Stomach (tissue), 9 donors: ENCODE results near the gene AGBL4. TPM values are rescaled to one million over a fixed set of nuclear protein-coding genes. Genes with fewer than 3 reads are reported as not detected.

Experiments
- DNase-seq, 2 donors: peaks; one replicate each; pipeline versions ENCODE4 v3.0.0 to v3.0.0-alpha.2; 2013 to 2019
- H3K27ac ChIP-seq, 5 donors: fragments of 200-600 bp in 4 of 5; sonication (generic) in 4 of 5; one replicate each; pipeline ENCODE4 v1.5.1; 2013 to 2019; ENCODE audit warnings: mild to moderate bottlenecking in 1 of 5, moderate library complexity in 1 of 5
- H3K27me3 ChIP-seq, 3 donors: fragments of 200-600 bp; sonication (generic); one replicate each; pipeline ENCODE4 v1.5.1; 2017 to 2019; ENCODE audit warnings: mixed run types in 1 of 3
- H3K36me3 ChIP-seq, 4 donors: fragments of 200-600 bp; sonication (generic); 1 replicate in 3 of 4; 2 replicates in 1 of 4; pipeline ENCODE4 v1.5.1; 2016 to 2019
- H3K4me1 ChIP-seq, 4 donors: fragments of 200-600 bp; sonication (generic); one replicate each; pipeline ENCODE4 v1.5.1; 2016 to 2019
- H3K4me3 ChIP-seq, 4 donors: fragments of 200-600 bp; sonication (generic) in 3 of 4; one replicate each; pipeline ENCODE4 v1.5.1; 2016 to 2019; ENCODE audit warnings: mild to moderate bottlenecking in 1 of 4
- H3K9me3 ChIP-seq, 4 donors: fragments of 200-600 bp; sonication (generic); one replicate each; pipeline ENCODE4 v1.5.1; 2016 to 2019
- EP300 ChIP-seq: sonication (generic); formaldehyde crosslinking; IDR thresholded peaks from one replicate; pipeline ENCODE4 v1.6.1; 2017; ENCODE audit warnings: antibody characterized with exemption
- POLR2A ChIP-seq, 4 donors: fragments of 450-650 bp; IDR thresholded peaks; one replicate each; pipeline ENCODE4 v1.6.1; 2016; ENCODE audit warnings: antibody characterized with exemption in 4 of 4, control low read depth in 2 of 4, mild to moderate bottlenecking in 1 of 4, moderate library complexity in 1 of 4
- POLR2AphosphoS5 ChIP-seq, 3 donors: sonication (generic); formaldehyde crosslinking; IDR thresholded peaks; one replicate each; pipeline ENCODE4 v1.6.1; 2016; ENCODE audit warnings: antibody characterized with exemption in 3 of 3
- WGBS, 5 donors: extraction: QIAGEN DNeasy Blood & Tissue Kit in 3 of 5; methylation state at CpG; one replicate each; pipeline versions ENCODE4 v1.1.5 to v1.1.7; 2013 to 2018; 5-methylcytosine and 5-hydroxymethylcytosine counted together
- intact Hi-C: fragments of 100-400 bp; cut with DNase I; formaldehyde crosslinking; loops from one replicate; pipeline ENCODE4 v1.15.1; 2023; ENCODE audit warnings: low total_unique reads
- polyA plus RNA-seq, 3 donors: library from polyadenylated mRNA; stranded (reverse); fragments of 200-250 nt; gene quantifications; one replicate each; pipeline ENCODE4 v1.2.3, GENCODE V29; 2013
- total RNA-seq, 5 donors: library from RNA; depleted of rRNA; stranded (reverse); fragments of >200 nt; gene quantifications; one replicate each; pipeline versions ENCODE4 v1.1.0 to v1.2.3, GENCODE V29; 2014 to 2016
- TF ChIP-seq, protein P1 (sequence below), 7 experiments: fragments of 450-650 bp in 4 of 7; fragments of 200-600 bp in 3 of 7; sonication (generic) in 3 of 7; IDR thresholded peaks; one replicate each; pipeline ENCODE4 v1.5.1; 2016 to 2019; ENCODE audit warnings: antibody characterized with exemption in 7 of 7, control low read depth in 2 of 7, mild to moderate bottlenecking in 1 of 7
- donor health status: healthy with polysubstance abuse.
- donor health status: Bipolar disorder and iron deficiency.
- donor health status: healthy.

AGBL4 gene
- total and polyA plus RNA-seq, 8 donors: 0.92 TPM; not detected in 7

DNA sequence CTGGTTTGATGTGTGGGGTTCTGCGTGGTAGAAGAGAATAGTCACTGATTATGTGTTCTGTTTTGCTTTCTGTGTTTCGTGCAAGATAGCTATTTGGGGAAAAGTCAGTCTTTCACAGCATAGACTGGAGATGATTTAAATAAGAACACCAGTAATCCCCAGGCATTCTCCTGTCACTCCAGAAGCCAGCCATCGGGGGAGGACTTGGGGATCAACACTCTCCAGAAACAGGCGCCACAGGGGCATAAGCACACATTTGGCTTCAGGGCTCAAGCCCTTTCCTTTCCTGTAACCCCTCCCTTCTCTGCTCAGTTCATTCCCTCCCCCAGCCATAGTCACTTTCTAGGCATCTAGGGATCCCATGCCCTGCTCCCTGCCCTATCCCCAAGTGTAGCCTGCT is 1149.8 kb downstream of the AGBL4 start:
- 73 to 86% (median 77%) methylated on average over 4 of the region's 4 CpGs for WGBS, 5 donors
- H3K4me1 ChIP-seq: peaks cover 0 to 3% (median 0%) of the 10 kb centered on the region in 4 donors
- no peak overlapping the region for H3K27ac ChIP-seq
- intact Hi-C loops: no loop called here
- DNase-seq: no peak
- H3K36me3 ChIP-seq: no peaks in the 10 kb centered on the region
- H3K27me3 ChIP-seq: no peaks in the 10 kb centered on the region
- no peak overlapping the region for H3K4me3 ChIP-seq
- no peaks in the 10 kb centered on the region for H3K9me3 ChIP-seq
- no peak for TF ChIP-seq POLR2A (IDR thresholded peaks at IDR 0.05)
- TF ChIP-seq, protein P1, sequence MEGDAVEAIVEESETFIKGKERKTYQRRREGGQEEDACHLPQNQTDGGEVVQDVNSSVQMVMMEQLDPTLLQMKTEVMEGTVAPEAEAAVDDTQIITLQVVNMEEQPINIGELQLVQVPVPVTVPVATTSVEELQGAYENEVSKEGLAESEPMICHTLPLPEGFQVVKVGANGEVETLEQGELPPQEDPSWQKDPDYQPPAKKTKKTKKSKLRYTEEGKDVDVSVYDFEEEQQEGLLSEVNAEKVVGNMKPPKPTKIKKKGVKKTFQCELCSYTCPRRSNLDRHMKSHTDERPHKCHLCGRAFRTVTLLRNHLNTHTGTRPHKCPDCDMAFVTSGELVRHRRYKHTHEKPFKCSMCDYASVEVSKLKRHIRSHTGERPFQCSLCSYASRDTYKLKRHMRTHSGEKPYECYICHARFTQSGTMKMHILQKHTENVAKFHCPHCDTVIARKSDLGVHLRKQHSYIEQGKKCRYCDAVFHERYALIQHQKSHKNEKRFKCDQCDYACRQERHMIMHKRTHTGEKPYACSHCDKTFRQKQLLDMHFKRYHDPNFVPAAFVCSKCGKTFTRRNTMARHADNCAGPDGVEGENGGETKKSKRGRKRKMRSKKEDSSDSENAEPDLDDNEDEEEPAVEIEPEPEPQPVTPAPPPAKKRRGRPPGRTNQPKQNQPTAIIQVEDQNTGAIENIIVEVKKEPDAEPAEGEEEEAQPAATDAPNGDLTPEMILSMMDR (IDR thresholded peaks at IDR 0.05): no peak
- TF ChIP-seq POLR2AphosphoS5 (IDR thresholded peaks at IDR 0.05): no peak
- no peak for TF ChIP-seq EP300

DNA sequence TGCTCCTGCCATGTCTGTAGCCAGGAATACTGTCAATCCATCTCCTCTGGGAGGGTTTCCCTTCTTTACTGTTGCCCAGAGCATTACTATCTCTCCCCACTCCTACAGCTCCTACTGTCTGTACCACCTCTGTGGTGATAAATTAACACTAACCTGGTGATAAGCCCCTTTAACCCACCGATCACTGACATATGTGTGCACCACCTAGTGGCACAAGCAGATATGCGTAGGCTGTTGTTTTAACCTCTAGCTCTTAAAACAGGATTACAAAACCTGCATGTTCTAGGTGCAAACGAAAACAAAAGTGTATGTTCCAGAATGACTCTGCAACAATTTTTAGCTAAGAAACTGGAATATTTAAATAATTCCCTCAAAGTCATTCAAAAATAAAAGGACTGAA is 1153.2 kb downstream of the AGBL4 start:
- Histone ChIP-seq H3K27me3 (no peaks in the 10 kb centered on the region), H3K27ac (no peak overlapping the region), H3K36me3 (no peaks in the 10 kb centered on the region), H3K4me3 (no peak overlapping the region), H3K9me3 (no peaks in the 10 kb centered on the region), H3K4me1 (peaks cover 0 to 3% (median 0%) of the 10 kb centered on the region in 4 donors)
- DNase-seq: peak in 1 of 2 donors; percentile 52
- TF ChIP-seq EP300: no peak
- TF ChIP-seq, protein P1 (IDR thresholded peaks at IDR 0.05): peak in 3 of 7 experiments; percentile 14 to 30 (median 24)
- WGBS, 5 donors: 7 to 34% (median 10%) methylated on average over 3 of the region's 3 CpGs
- intact Hi-C loops: no loop called here

DNA sequence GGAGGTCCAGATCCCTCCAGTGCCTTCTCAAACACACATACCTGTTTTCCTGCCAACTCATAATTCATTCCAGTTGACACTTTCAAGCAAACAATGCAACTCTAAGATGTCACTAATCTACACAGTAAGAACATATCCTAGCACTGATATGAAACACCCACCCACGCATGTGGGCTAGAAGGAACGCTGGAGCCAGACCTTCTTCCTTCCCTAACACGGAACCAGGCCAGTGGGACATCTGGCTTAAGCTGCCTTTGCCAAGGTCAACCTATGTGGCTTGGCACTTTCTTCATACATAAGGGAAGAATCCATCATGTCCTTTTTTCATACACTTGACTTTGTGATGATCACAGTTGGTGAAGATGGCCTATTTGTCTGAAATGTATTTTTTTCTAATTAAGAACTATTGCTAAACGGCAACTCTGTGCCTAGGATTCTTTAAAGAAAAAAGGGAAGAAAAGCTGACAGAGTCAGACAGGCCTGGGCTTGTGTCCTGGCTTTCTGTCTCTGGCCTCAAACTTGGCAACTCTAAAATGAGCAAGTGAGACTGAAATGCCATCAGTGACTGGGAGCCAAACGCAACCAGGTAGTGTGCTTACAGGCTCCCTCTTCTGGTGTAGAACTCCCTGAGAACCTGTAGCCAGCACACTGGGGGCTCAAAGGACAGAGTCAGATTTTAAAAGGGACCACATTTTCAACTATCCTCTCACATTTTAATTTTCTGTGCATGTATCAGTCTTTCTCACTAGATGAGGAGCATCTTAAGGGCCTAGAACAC is 1154.4 kb downstream of the AGBL4 start:
- 76 to 89% (median 87%) methylated on average over 5 of the region's 5 CpGs for WGBS, 5 donors
- Histone ChIP-seq H3K27ac (no peak overlapping the region), H3K9me3 (no peaks in the 10 kb centered on the region), H3K4me1 (peaks cover 0 to 3% (median 0%) of the 10 kb centered on the region in 4 donors), H3K4me3 (no peak overlapping the region), H3K27me3 (no peaks in the 10 kb centered on the region), H3K36me3 (no peaks in the 10 kb centered on the region)
- intact Hi-C loops: no loop called here
- no peak for DNase-seq
- TF ChIP-seq EP300 (no peak), POLR2AphosphoS5 (IDR thresholded peaks at IDR 0.05) (no peak), POLR2A (IDR thresholded peaks at IDR 0.05) (no peak)
- TF ChIP-seq, protein P1 (IDR thresholded peaks at IDR 0.05): no peak

DNA sequence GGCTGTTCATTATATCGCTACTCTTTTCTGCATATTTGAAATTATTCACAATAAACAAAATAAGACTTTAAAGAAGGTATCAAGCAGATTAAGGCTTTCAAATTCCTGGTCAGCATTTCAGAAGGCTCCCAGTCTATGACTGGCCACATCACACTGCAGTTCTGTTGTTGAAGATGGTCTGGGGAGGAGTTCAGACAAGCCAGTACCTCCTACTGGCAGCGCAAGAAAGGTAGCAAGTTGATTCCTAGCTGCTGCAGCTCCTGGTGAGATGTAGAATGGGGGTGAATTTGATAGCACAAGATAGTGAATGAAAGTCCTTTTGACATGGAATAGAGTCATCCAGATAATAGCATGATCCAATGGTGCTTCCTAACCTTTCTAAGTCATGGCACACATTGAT is 1158.8 kb downstream of the AGBL4 start:
- Histone ChIP-seq H3K27ac (no peak overlapping the region), H3K9me3 (peaks cover 0 to 19% (median 12%) of the 10 kb centered on the region in 4 donors), H3K27me3 (no peaks in the 10 kb centered on the region), H3K36me3 (no peaks in the 10 kb centered on the region), H3K4me3 (no peak overlapping the region), H3K4me1 (peaks cover 0 to 3% (median 0%) of the 10 kb centered on the region in 4 donors)
- no peak for DNase-seq
- intact Hi-C loops: no loop called here
- 36 to 97% (median 47%) methylated on average over 1 to 2 of the region's 2 CpGs for WGBS, 5 donors
- no peak for TF ChIP-seq POLR2A (IDR thresholded peaks at IDR 0.05)

DNA sequence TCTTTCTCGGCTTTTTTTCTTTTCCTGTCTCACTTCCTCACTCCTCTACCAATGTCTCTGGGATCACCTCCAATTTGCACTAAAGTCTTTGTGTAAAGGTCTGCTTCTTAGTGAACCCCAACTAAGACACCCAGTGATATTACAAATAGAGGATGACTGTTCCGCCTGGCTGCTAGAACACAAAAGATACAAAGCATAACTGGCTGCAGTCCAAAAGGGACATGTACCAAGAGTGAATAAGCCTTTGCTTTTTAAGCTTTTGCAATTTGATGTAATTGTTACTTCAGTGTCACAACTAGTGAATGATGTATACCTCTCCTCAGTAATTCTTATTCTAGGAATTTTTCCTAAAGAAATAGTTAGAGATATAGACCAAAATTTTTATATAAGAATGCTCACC is 1164.3 kb downstream of the AGBL4 start:
- intact Hi-C loops: no loop called here
- H3K9me3 ChIP-seq: peaks cover 0 to 19% (median 12%) of the 10 kb centered on the region in 4 donors
- DNase-seq: no peak
- no peaks in the 10 kb centered on the region for H3K4me1 ChIP-seq
- TF ChIP-seq, protein P1 (IDR thresholded peaks at IDR 0.05): no peak
- TF ChIP-seq POLR2AphosphoS5 (IDR thresholded peaks at IDR 0.05) (no peak), EP300 (no peak), POLR2A (IDR thresholded peaks at IDR 0.05) (no peak)
- H3K36me3 ChIP-seq: no peaks in the 10 kb centered on the region
- no peak overlapping the region for H3K4me3 ChIP-seq
- no peaks in the 10 kb centered on the region for H3K27me3 ChIP-seq
- WGBS, 5 donors: 40 to 47% (median 41%) methylated on average over 2 of the region's 2 CpGs
- no peak overlapping the region for H3K27ac ChIP-seq
